ENCODE results near the gene STX7.

Gene STX7

GRCh38 chr6:132490024-132490423 lies 22.9 kb downstream of the STX7 start:
- H3K4me3 ChIP-seq (ENCODE audit: low read length): no peak overlapping the region
- no peak for TF ChIP-seq CTCF (IDR thresholded peaks at IDR 0.05; ENCODE audit: insufficient read depth, low read depth, low read length, missing control alignments)
- DNase-seq (ENCODE audit: low read depth): no peak

GRCh38 chr6:132489376-132489775 lies 23.5 kb downstream of the STX7 start:
- no peak for TF ChIP-seq CTCF (IDR thresholded peaks at IDR 0.05; ENCODE audit: insufficient read depth, low read depth, low read length, missing control alignments)
- no peak for DNase-seq (ENCODE audit: low read depth)
- no peak overlapping the region for H3K4me3 ChIP-seq (ENCODE audit: low read length)

DNA sequence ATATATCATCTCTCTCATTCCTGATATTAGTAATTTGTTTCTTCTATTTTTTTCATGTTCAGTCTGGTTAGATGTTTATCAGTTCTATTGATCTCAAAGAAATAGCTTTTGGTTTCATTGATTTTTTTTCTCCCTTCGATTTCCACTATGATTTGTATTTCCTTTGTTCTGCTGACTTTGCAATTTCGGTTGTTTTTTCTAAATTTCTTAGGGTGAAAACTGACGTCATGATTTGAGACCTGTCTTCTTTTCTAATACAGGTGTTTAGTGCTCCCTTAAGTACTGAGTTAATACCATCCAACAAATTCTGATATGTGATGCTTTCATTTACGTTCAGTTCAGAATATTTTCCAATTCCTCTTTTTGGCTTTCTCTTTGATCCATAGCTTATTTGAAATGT lies 25.2 kb downstream of the STX7 start:
- TF ChIP-seq CTCF (IDR thresholded peaks at IDR 0.05; ENCODE audit: insufficient read depth, low read depth, low read length, missing control alignments): no peak
- no peak overlapping the region for H3K4me3 ChIP-seq (ENCODE audit: low read length)
- no peak for DNase-seq (ENCODE audit: low read depth)

GRCh38 chr6:132484680-132485018 lies 28.3 kb downstream of the STX7 start:
- no peak overlapping the region for H3K4me3 ChIP-seq (ENCODE audit: low read length)
- no peak for TF ChIP-seq CTCF (IDR thresholded peaks at IDR 0.05; ENCODE audit: insufficient read depth, low read depth, low read length, missing control alignments)
- DNase-seq (ENCODE audit: low read depth): no peak

- no peak overlapping the region for H3K4me3 ChIP-seq (ENCODE audit: low read length)
- peak; percentile 71 for TF ChIP-seq CTCF (IDR thresholded peaks at IDR 0.05; ENCODE audit: insufficient read depth, low read depth, low read length, missing control alignments)
- DNase-seq (ENCODE audit: low read depth): peak; percentile 71
Observed at GRCh38 chr6:132483779-132484679, 28.9 kb downstream of the STX7 start.

- H3K4me3 ChIP-seq (ENCODE audit: low read length): no peak overlapping the region
- no peak for DNase-seq (ENCODE audit: low read depth)
- no peak for TF ChIP-seq CTCF (IDR thresholded peaks at IDR 0.05; ENCODE audit: insufficient read depth, low read depth, low read length, missing control alignments)
Observed at GRCh38 chr6:132482581-132482980, 30.3 kb downstream of the STX7 start.

DNA sequence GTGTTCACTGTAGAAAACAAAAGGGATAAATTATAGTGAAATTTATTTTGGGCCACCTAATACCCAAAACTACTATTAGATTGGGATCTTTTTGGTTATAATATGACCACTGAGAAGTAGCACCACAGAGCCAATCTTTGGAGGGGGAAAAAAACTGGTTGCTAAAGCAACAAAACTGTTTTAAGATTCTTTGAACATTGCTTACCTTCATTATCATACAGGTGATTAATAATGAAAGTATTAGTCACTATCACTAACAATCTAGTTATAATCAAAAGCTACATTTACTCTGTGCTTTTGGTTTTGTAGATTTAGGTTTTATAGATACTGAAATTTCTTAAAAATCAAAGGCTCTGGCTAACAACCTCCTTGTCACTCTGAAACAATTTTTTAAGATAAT lies 31.7 kb downstream of the STX7 start:
- DNase-seq (ENCODE audit: low read depth): no peak
- no peak overlapping the region for H3K4me3 ChIP-seq (ENCODE audit: low read length)

More for the DNA sequence above, 31.7 kb downstream of the STX7 start:
- TF ChIP-seq CTCF (IDR thresholded peaks at IDR 0.05; ENCODE audit: insufficient read depth, low read depth, low read length, missing control alignments): no peak
